ENCODE measurements around the gene SNRNP25.
"Not testable (repeated sequence)": the region's sequence is repeated elsewhere in the genome, so short reads cannot be mapped to it uniquely, and the experiment has no call there.

DNA sequence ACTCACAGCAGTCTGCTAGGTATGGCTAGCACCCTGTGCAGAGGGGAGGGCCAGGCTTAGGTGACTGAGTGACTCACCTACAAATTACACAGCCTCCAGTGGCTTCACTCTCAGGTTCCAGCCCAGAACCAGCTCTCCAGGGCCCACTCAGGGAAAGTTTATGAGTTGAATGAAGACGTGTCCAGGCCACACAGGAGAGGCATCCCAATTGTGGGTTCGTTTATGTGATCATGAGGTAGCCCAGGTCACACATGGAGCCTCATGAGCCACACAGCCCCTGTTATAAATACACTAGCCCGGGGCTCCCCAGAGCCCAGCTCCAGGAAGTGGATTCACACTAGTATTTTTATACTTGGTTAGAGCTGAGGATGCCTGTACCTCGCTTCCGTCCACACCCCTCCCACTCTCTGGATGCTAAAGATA, 27.7 kb upstream of the SNRNP25 start:
- TF ChIP-seq THAP12 (CRISPR knock-in tag; IDR thresholded peaks at IDR 0.05); RBM17 (IDR thresholded peaks at IDR 0.05; ENCODE audit: borderline replicate concordance, low read depth, low read length); CTCF (IDR thresholded peaks at IDR 0.05 in 2 of 3, conservative IDR thresholded peaks at IDR 0.05 in 1 of 3; ENCODE audit: insufficient read depth in 2 of 3, low read depth in 1 of 3, low read length in 3 of 3); EP400 (IDR thresholded peaks at IDR 0.05); BDP1 (IDR thresholded peaks at IDR 0.05; ENCODE audit: insufficient read depth, insufficient read length); MEF2A (IDR thresholded peaks at IDR 0.05; ENCODE audit: control insufficient read depth, low read depth, low read length): not testable (repeated sequence)
